LNCaP clone FGC (cell line): ENCODE measurements around the gene SLCO1A2.
"Not testable (repeated sequence)": the region's sequence is repeated elsewhere in the genome, so short reads cannot be mapped to it uniquely, and the experiment has no call there.

ENCODE experiments used
- DNase-seq: peaks from one replicate; pipeline ENCODE4 v3.0.0-alpha.2; 2011; ENCODE audit warnings: low read depth
- H3K4me3 ChIP-seq: 2 replicates; pipeline ENCODE4 v1.5.1; 2011; ENCODE audit warnings: mild to moderate bottlenecking, low read depth, low read length, control low read depth
- CTCF ChIP-seq: IDR thresholded peaks from 2 replicates; pipeline ENCODE4 v1.5.1; 2012; ENCODE audit warnings: mild to moderate bottlenecking; ENCODE audit not compliant: control insufficient read depth, insufficient read depth; ENCODE audit errors: extremely low read depth

SLCO1A2 gene

GRCh38 chr12:21334771-21335325, at the start of gene SLCO1A2:
TSS of gene SLCO1A2 (minus strand) at chr12:21334917. CDS start at chr12:21334647, 270 bp downstream.
- TF ChIP-seq CTCF: no peak
- no peak within 1 kb of the TSS for H3K4me3 ChIP-seq
- no peak for DNase-seq

- H3K4me3 ChIP-seq: no peak overlapping the region
- no peak for TF ChIP-seq CTCF
- no peak for DNase-seq
These were observed 49.5 kb upstream of the SLCO1A2 start for GRCh38 chr12:21384261-21384660.

- H3K4me3 ChIP-seq, DNase-seq: not testable (repeated sequence)
These were observed 46.6 kb upstream of the SLCO1A2 start for GRCh38 chr12:21381320-21381719.

- no peak overlapping the region for H3K4me3 ChIP-seq
- DNase-seq: no peak
- TF ChIP-seq CTCF: no peak
These were observed 44.5 kb upstream of the SLCO1A2 start for GRCh38 chr12:21379218-21379617.

GRCh38 chr12:21372602-21373001, 37.9 kb upstream of the SLCO1A2 start, which contains the start of gene IAPP:
TSS of gene IAPP (plus strand) at chr12:21372902. CDS start at chr12:21373352, 450 bp downstream.
- H3K4me3 ChIP-seq: no peak within 1 kb of the TSS
- no peak for DNase-seq
- TF ChIP-seq CTCF: no peak

GRCh38 chr12:21370845-21371449, 36.2 kb upstream of the SLCO1A2 start:
- no peak for DNase-seq
- no peak overlapping the region for H3K4me3 ChIP-seq
- TF ChIP-seq CTCF: no peak

GRCh38 chr12:21369141-21369980, 34.6 kb upstream of the SLCO1A2 start:
- DNase-seq: no peak
- no peak for TF ChIP-seq CTCF
- no peak overlapping the region for H3K4me3 ChIP-seq

GRCh38 chr12:21360632-21361031, 25.9 kb upstream of the SLCO1A2 start:
- not testable (repeated sequence) for DNase-seq, H3K4me3 ChIP-seq
